ENCODE measurements around the gene MLNR.

GRCh38 chr13:49271264-49271663 lies 51.1 kb downstream of the MLNR start:
- TF ChIP-seq YY1 (IDR thresholded peaks at IDR 0.05) (no peak), CTCF (IDR thresholded peaks at IDR 0.05; ENCODE audit: low read depth, low read length, missing input control) (no peak), RAD21 (IDR thresholded peaks at IDR 0.05) (no peak), EGR1 (IDR thresholded peaks at IDR 0.05; ENCODE audit: low read depth in 2 of 2) (no peak), JUND (IDR thresholded peaks at IDR 0.05) (no peak)

Measured in liver (tissue), 3 donors.